GM21528 (cell line): ENCODE measurements around the gene DUS1L.
A peak's percentile ranks its signal among the peaks of the same experiment; 100 is the strongest.

Source experiments
- ATAC-seq: cut with Tn5 transposase; IDR thresholded peaks from one replicate; pipeline ENCODE4 v1.9.1; 2021; ENCODE audit warnings: mild to moderate bottlenecking, moderate library complexity; ENCODE audit not compliant: unreplicated experiment, low FRiP score

DUS1L gene

GRCh38 chr17:82101301-82101715, 35.7 kb upstream of the DUS1L start:
- no peak for ATAC-seq

- ATAC-seq = no peak
These were observed 35.1 kb upstream of the DUS1L start for GRCh38 chr17:82100502-82101298.

GRCh38 chr17:82098939-82099763, 33.5 kb upstream of the DUS1L start:
- peak; percentile 1 for ATAC-seq

- peak; percentile 60 for ATAC-seq
These were observed 32.8 kb upstream of the DUS1L start, which contains the start of gene FASN for GRCh38 chr17:82098169-82098938. Gene FASN, minus strand, starts transcription at chr17:82098236. Its CDS starts 1,791 bp downstream, at chr17:82096445.

GRCh38 chr17:82097919-82098168, 32.2 kb upstream of the DUS1L start:
- peak; percentile 14 for ATAC-seq

- ATAC-seq = peak; percentile 3
These were observed 31.7 kb upstream of the DUS1L start for GRCh38 chr17:82097184-82097918.

- no peak for ATAC-seq
These were observed 31.1 kb upstream of the DUS1L start for GRCh38 chr17:82096709-82097183.

- no peak for ATAC-seq
These were observed 30.4 kb upstream of the DUS1L start for GRCh38 chr17:82095777-82096708.

GRCh38 chr17:82094931-82095776, 29.6 kb upstream of the DUS1L start:
- no peak for ATAC-seq

- no peak for ATAC-seq
These were observed 27.6 kb upstream of the DUS1L start for GRCh38 chr17:82092995-82093751.

- ATAC-seq = no peak
These were observed 27.0 kb upstream of the DUS1L start for GRCh38 chr17:82092628-82092994.

GRCh38 chr17:82092094-82092586, 26.5 kb upstream of the DUS1L start:
- ATAC-seq = no peak

GRCh38 chr17:82091264-82092066, 25.9 kb upstream of the DUS1L start:
- no peak for ATAC-seq

GRCh38 chr17:82090549-82091263, 25.1 kb upstream of the DUS1L start:
- no peak for ATAC-seq

- ATAC-seq = no peak
These were observed 24.3 kb upstream of the DUS1L start for GRCh38 chr17:82089723-82090548.
